ENCODE results near the gene TMOD1.

GRCh38 chr9:97560851-97561250 is 59.4 kb downstream of the TMOD1 start:
- TF ChIP-seq CTCF (IDR thresholded peaks at IDR 0.05; ENCODE audit: low read depth, low read length) (no peak), EZH2phosphoT487 (IDR thresholded peaks at IDR 0.05; ENCODE audit: low read depth) (no peak)

All from OCI-LY3 (cell line).